Measurements from ENCODE around the gene POLR1A.

GRCh38 chr2:86139981-86140380 is 34.3 kb upstream of the POLR1A start:
- no peak for TF ChIP-seq CTCF (conservative IDR thresholded peaks at IDR 0.05; ENCODE audit: low read length)
- no peak for TF ChIP-seq EZH2phosphoT487 (IDR thresholded peaks at IDR 0.05; ENCODE audit: borderline replicate concordance)

Data from Loucy (cell line).